NCI-H2029 treated with DMSO at 0.1 percent for 48 hours (cell line): Measurements from ENCODE around the gene FAM107B.
A peak's percentile ranks its signal among the peaks of the same experiment; 100 is the strongest.

Experiments used
- DNase-seq: peaks from one replicate; lab custom pipeline; 2025; lab: John Stamatoyannopoulos, UW

Gene FAM107B

GRCh38 chr10:14558025-14558424 is 216.7 kb downstream of the FAM107B start:
- no peak for DNase-seq

GRCh38 chr10:14557567-14557966 is 217.1 kb downstream of the FAM107B start:
- DNase-seq, result no peak

DNA sequence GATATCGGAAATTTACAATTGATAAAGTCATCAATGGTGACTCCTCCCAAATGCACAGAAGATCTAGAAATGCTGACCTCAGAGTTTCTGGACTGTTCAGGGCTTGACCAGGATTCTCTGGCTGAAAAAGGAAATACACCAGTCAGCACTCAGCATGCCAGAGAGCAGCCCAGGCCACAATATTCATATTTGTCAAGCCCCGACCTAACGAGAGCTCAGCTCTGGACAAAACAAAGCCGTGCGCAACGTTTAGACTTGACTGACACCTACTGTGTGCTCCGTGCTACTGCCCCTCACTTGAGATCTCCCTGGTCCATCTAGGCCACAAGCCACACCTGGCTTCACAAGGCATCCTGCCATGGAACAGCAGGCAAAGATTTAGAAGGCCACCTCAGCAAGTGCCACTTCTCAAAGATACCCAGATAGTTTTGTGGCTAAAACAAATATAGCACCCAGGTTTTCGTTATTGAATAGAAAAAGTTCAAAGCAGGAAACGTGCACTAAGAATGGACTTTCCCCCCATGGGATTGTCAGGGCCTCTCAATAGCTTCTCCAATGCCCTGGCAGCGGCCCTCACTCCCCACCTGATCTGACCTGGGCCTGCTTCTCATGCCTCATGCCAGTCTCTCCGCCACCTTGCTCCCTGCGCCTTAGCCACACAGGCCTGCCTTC is 218.3 kb downstream of the FAM107B start:
- DNase-seq, result no peak

DNA sequence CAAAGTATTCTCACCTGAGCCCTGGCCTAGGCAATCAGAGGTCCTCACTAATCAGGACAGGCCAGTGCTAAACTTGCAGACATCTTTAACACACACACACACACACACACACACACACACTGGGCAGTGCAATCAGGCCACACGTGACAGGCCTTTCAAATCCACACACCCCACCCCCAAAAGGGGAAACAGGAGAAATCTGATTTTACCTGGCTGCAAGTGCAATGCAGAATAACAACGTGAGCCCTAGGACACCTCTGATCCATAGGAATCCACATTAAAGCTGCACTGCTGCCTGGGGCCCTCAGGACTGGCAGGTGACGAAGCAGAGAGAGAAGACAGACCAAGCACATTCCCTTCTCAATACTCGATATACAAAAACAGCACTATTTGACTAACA is 218.9 kb downstream of the FAM107B start:
- DNase-seq, result no peak

GRCh38 chr10:14554491-14555205 is 220.0 kb downstream of the FAM107B start:
- DNase-seq, result no peak

- peak; percentile 27 for DNase-seq
Measured at GRCh38 chr10:14554091-14554490, 220.6 kb downstream of the FAM107B start.

DNA sequence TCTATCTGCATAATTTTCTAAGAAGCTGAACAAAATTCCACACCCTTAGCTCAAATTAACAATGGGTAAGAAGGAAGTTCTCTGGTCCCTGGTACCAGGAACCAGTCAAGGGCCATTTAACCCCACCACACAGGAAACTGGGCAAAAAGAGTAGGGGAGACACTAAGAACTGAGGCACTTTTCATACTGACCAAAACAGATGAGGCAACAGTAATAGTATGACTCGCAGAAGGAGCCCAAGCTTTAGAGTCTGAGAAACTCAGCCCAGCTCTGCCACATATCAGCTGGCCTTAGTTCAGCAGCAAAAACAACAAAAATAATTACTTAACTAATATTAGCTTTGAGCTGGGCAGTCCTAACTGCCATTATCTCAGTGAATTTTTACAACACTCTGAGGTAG is 221.2 kb downstream of the FAM107B start:
- no peak for DNase-seq

DNA sequence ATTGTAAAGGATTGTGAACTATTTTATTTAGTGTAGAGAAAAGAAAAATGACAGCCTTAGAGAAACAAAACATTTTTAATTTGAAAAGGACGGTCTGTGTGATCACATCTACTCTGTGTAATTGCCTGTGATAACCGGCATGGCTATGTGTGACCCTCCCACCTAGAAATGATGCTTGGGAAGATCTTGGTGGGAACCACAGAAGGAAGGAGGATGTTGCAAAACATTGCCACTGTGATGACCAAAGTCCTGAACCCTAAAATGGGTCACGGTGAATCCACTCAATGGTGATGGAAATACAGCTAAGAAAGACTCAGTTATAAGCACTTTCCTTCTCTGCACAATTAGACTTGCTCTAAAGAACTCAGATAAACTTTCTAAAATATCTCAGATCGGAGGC is 222.7 kb downstream of the FAM107B start:
- no peak for DNase-seq

- DNase-seq, result no peak
Measured at GRCh38 chr10:14550471-14550981, 224.2 kb downstream of the FAM107B start.

DNA sequence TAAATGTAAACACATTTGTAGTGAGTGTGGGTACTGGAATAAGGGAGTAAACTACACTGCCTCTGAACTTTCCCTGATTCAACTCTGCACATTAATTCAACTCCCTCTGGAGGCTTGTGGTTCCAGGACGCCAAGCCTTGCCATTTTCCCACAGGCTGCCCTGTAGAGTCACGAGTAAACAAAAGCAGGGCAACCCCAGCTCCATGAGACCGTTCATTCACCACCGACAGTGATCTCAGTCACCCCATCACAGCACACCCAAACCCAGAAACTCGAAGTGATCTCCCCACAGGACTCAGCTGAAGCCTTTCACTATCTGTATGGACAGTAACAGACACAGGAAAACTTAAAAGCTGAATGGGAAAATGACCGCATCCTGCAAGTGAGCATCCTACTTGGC is 225.2 kb downstream of the FAM107B start:
- DNase-seq, result no peak

GRCh38 chr10:14548970-14549369 is 225.7 kb downstream of the FAM107B start:
- no peak for DNase-seq

DNA sequence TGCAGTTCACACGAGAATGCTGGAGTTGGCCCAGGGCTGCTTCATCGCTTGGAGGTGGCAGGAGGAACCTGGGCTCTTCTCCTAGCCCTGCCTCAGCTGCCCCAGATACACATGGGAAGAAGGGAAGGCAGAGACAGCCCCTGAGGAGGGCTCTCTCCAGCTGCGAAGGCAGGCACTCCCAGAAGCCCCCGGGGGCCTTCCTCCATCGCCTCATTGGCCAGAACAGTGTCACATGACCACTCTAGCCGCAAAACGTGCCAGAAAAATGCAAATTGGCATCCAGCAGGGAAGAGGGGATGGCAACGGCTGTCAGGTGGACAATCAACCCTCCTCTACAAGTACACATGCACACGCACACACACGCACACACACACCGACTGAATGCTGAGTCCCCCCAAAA is 226.2 kb downstream of the FAM107B start:
- no peak for DNase-seq

DNA sequence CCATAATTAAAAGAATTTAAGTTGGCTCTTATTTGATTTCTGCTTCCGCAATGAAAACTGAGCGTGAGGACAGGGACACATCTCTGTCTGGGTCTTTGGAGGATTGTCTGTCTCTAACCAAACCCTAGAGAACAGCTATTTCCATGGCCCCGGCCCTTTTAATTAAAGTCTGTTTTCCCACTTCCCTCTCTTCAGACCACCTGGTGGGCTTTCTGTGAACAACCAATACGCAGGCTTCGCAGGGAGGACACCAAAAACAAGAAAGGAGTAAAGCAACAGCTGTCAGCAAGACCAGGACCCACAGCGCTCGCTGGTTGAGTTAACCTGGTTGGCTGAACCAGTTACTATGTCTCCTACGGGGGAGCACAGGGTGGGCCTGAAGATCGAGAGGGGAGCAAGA is 226.9 kb downstream of the FAM107B start:
- DNase-seq, result no peak

DNA sequence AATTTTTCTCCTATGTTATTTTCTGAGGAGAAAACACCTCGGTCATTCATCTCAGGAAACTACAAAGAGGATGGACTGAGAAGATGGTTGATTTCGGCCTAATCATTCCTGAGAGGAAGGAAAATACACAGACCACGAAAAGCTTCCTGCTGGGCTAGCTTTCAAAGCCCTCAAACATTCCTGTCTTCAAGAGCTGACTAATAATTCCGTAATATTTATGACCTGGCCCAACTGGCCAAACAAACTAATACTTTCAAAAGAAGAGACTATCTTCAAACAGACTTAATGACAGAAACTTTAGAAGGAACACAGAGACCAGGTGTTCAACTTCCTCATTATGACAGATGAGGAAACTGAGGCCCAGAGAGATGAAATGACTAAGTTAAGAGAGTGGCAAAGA is 228.9 kb downstream of the FAM107B start:
- no peak for DNase-seq

DNA sequence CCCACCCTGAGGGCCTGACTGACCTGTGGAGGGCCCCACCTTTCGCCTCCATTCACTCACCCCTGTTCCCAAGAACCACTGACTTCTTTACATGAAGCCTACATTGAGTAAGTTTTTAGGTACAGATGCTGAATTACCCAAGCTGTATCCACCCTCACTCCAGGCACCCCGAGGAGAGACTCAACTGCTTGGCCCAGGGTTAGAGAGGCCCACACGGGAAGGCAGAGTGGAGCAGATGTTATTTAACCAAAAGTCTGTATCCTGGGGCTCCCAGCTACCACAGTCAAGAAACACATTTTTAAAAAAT is 230.8 kb downstream of the FAM107B start:
- no peak for DNase-seq

DNA sequence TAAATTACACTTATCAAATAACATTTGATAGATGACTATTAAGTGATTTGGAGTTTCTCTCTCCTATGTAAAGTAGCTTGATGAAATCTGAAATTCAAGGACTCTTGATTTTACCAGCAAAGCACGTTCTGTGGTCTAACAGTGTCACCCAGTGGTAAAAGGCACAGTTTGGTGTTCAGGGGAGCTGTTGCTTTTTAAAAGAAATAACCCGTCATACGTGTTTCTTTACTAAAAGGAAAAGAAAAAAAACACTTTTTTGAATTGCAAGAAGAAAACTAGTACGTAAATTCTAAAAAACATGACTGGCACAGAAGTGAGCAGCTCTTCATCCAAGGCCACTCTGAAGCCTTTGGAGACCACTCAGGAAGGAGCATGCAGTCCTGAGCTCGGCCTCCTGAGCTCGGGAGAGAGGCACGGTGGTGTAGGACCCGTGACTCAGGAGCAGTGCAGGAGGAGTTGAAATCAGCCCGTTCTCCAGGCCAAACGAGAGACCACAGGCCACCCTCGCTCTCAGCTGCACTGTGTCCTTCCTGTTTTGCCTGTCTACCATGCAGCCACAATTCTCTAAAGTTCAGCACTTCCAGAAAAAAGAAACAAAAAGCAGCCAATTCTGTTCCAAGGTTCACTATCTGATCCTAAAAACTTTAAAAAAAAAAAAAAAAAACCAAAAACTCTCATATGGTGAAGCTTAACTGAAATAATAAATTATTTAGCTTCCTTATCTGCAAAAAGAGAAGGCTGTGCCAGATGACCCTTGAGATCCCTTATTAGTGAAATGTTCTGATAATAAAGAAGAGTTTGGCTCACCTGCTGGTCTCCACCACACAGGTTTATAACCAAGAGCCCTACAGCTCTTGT is 231.4 kb downstream of the FAM107B start:
- no peak for DNase-seq

DNA sequence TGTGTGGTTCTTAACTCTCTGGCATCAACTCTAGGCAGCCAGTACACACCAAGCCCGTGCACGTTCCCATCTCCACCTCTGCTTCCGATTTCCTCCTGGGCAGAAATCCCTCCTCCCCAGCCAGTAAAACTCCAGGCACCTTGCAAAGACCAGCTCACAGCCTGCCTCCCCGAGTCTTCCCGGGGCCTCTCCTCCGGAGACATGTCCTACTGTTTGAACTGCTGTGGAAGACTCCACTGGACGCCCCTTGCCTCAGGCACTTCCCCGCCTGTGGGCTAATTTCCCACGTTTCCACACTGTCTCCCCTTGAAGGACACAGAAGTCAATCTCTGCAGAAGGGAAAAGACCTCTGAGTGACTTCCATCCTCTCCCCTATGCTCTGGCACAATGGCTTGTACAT is 233.3 kb downstream of the FAM107B start:
- no peak for DNase-seq

- DNase-seq, result no peak
Measured at GRCh38 chr10:14540611-14541010, 234.1 kb downstream of the FAM107B start.

DNA sequence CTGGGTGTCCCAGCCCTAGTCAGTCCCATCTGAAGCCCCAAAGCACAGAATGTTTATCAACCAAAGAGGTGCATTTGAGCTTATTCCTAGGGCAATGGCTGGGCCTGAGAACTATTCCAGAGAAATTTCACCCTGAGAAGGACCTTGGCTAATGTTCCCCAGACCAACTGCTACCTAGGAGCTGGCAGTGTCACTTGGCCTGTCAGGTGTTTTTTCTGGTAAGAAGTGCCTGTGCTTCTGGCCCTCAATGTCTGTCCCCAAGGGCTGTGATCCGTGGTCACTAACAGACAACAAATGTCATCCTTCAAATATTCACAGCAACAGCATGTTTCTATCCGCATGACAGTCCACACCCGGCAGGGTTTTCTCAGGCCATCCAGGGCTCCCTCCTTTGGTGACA is 234.6 kb downstream of the FAM107B start:
- DNase-seq, result no peak

- DNase-seq, result no peak
Measured at GRCh38 chr10:14539176-14539575, 235.5 kb downstream of the FAM107B start.

DNA sequence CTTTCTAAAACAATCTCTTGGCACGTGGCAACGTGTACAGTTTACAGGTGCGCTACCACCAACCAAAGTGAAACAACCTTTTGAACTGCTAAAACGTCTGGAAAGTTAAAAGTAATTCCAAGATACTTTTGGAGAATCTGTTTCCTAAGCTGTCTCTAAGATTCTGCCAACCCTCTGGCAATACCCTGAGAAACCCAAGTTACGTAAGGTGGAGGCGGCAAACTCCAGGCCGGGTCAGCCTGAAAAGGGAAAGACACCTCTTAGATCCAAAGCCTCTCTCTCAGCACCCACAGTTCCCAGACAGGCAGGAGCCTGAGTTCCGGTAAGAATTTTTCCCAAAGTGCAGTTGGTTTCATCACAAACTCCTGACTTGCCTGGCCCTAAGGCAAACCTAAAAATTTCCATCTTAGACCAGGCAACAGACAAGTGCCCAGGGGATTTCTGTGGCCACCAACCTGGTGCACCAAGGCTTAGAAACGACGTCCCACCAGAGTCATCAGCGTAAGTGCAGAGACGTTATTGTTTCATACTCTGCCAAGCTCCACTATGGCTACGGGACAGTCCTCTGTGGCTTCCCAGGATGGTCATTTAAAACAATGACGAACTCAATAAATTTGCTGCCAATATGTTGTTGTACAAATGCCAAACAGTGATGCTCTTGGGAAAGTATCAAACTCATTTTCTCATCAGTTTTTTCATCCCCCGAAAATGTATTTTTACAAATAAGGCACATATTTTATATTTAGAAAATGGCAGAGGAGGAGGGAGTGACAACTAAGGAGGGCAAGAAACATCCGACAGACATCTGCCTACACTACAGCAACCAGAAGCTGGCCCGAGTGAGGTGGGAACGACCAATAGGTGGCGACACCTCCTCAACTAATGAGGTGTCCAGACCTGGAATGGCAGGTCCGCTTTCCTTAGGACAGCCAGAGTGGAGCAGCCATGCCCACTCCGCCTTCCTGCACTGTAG is 238.2 kb downstream of the FAM107B start:
- DNase-seq, result no peak
